DOHH2 (cell line): ENCODE measurements around the gene GHDC.

Experiments
- H3F3A ChIP-seq: fragments of 200-600 bp; sonication (generic), shearing (Covaris generic); 2 replicates; pipeline ENCODE4 v1.6.0; 2016; ENCODE audit warnings: antibody characterized with exemption, mild to moderate bottlenecking; ENCODE audit not compliant: control insufficient read depth, insufficient read depth
- H3K27ac ChIP-seq: fragments of 200-600 bp; sonication (generic); 2 replicates; pipeline ENCODE4 v1.5.1; 2014; ENCODE audit warnings: low read depth, mild to moderate bottlenecking, low read length, moderate library complexity
- H3K27me3 ChIP-seq: fragments of 200-600 bp; sonication (generic); 2 replicates; pipeline ENCODE4 v1.6.1; 2014; ENCODE audit warnings: mild to moderate bottlenecking, low read length, mixed read lengths; ENCODE audit not compliant: control insufficient read depth
- H3K36me3 ChIP-seq: fragments of 200-600 bp; sonication (generic); 2 replicates; pipeline ENCODE4 v1.6.1; 2014; ENCODE audit warnings: mild to moderate bottlenecking, low read length, moderate library complexity, mixed read lengths; ENCODE audit not compliant: control insufficient read depth
- H3K4me1 ChIP-seq: fragments of 200-600 bp; sonication (generic); 2 replicates; pipeline ENCODE4 v1.6.1; 2014; ENCODE audit warnings: mild to moderate bottlenecking, low read length, mixed read lengths; ENCODE audit not compliant: control insufficient read depth
- H3K4me2 ChIP-seq: fragments of 200-600 bp; sonication (generic); 2 replicates; pipeline ENCODE4 v1.6.0; 2014; ENCODE audit warnings: mild to moderate bottlenecking, low read length, moderate library complexity
- H3K4me3 ChIP-seq: fragments of 200-600 bp; sonication (generic); 2 replicates; pipeline ENCODE4 v1.5.1; 2014; ENCODE audit warnings: mild to moderate bottlenecking, low read length, mixed read lengths
- H3K79me2 ChIP-seq: fragments of 200-600 bp; sonication (generic); 2 replicates; pipeline ENCODE4 v1.6.1; 2014; ENCODE audit warnings: mild to moderate bottlenecking, low read length, mixed read lengths; ENCODE audit not compliant: control insufficient read depth
- H3K9me2 ChIP-seq: fragments of 200-600 bp; sonication (generic); replicated peaks from 2 replicates; pipeline ENCODE4 v1.6.1; 2014; ENCODE audit warnings: mild to moderate bottlenecking, low read length, mixed read lengths; ENCODE audit not compliant: control insufficient read depth
- H3K9me3 ChIP-seq: fragments of 200-600 bp; sonication (generic); 2 replicates; pipeline ENCODE4 v1.6.1; 2014; ENCODE audit warnings: antibody characterized with exemption, low read length, mixed read lengths; ENCODE audit not compliant: control insufficient read depth, insufficient read depth
- H4K20me1 ChIP-seq: fragments of 200-600 bp; sonication (generic); 2 replicates; pipeline ENCODE4 v1.6.0; 2014; ENCODE audit warnings: low read depth, mild to moderate bottlenecking, antibody characterized with exemption, low read length, moderate library complexity; ENCODE audit not compliant: control insufficient read depth, insufficient read depth
- EZH2phosphoT487 ChIP-seq: fragments of 200-600 bp; sonication (generic); IDR thresholded peaks from 2 replicates; pipeline ENCODE4 v1.6.1; 2017; ENCODE audit warnings: borderline replicate concordance, mild to moderate bottlenecking, antibody characterized with exemption, low read length, moderate library complexity, mixed read lengths
- TF ChIP-seq, protein P1 (sequence below): fragments of 200-600 bp; sonication (generic); IDR thresholded peaks from one replicate; pipeline ENCODE4 v1.5.1; 2014; ENCODE audit warnings: antibody characterized with exemption, mild to moderate bottlenecking, low read depth, low read length; ENCODE audit not compliant: poor library complexity, severe bottlenecking

GHDC gene

DNA sequence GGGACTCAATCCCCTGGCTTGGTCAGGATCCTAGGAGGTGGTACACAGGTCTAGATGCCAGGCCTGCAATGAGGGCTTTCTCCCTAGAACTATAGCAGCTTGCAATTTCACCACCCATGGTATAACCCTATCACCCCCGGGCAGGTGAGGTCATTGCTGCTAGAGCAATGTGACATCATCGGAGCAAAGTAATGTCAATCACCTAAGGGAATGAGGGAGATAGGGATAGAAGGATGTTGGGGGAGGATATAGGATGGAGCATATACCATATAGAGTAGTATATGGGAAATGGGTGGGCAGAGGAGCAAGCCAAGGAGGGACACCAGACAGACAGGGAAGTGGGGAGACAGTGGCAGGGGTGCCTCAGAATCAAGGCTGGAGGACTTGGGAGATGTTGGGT is 16.6 kb downstream of the GHDC start:
- H3K27ac ChIP-seq = no peak overlapping the region
- H3K4me2 ChIP-seq = no peak overlapping the region
- TF ChIP-seq, protein P1, sequence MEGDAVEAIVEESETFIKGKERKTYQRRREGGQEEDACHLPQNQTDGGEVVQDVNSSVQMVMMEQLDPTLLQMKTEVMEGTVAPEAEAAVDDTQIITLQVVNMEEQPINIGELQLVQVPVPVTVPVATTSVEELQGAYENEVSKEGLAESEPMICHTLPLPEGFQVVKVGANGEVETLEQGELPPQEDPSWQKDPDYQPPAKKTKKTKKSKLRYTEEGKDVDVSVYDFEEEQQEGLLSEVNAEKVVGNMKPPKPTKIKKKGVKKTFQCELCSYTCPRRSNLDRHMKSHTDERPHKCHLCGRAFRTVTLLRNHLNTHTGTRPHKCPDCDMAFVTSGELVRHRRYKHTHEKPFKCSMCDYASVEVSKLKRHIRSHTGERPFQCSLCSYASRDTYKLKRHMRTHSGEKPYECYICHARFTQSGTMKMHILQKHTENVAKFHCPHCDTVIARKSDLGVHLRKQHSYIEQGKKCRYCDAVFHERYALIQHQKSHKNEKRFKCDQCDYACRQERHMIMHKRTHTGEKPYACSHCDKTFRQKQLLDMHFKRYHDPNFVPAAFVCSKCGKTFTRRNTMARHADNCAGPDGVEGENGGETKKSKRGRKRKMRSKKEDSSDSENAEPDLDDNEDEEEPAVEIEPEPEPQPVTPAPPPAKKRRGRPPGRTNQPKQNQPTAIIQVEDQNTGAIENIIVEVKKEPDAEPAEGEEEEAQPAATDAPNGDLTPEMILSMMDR = no peak
- no peak for TF ChIP-seq EZH2phosphoT487
- peaks cover 40% of the 10 kb centered on the region for H3K4me1 ChIP-seq
- H3K4me3 ChIP-seq = no peak overlapping the region
- H3K27me3 ChIP-seq = peaks cover 19% of the 10 kb centered on the region
- H3F3A ChIP-seq = peaks cover 8% of the 10 kb centered on the region; the same call in 1 of the 2 replicates
- no peaks in the 10 kb centered on the region for H3K9me3 ChIP-seq
- no peaks in the 10 kb centered on the region for H3K9me2 ChIP-seq
- H4K20me1 ChIP-seq = no peaks in the 10 kb centered on the region
- H3K36me3 ChIP-seq = no peaks in the 10 kb centered on the region
- no peaks in the 10 kb centered on the region for H3K79me2 ChIP-seq

DNA sequence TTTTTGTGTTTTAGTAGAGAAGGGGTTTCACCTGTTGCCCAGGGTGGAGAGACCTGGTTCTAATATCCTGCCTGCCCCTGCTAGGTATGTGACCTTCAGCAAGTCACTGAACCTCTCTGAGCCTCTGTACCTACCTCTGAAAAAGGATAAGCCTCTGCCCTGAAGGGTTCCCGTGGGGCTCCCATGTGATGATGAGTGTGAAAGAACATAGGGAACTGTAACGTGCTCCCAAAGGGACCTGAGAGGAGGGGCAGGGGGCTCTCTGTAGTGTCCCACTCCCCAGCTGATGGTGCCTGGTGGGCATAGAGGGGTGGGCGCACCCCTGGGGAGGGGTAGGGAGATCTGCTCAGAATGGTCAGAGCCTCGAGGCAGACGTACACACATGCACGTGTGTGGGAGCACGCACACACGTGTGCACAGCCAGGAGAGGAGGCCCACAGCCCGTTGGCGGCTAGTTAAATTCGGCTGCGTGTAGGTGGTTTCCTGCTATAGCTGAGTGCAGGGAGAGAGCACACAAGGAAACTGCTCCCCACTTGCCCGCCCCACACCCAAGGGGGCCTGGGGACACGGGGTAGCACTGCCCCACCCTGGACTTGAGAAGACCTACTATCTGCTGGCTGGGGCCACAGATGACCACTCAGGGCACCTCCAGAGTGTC is 20.0 kb downstream of the GHDC start:
- Histone ChIP-seq H3F3A (peaks cover 2% of the 10 kb centered on the region; the same call in 1 of the 2 replicates), H3K4me1 (peaks cover 14% of the 10 kb centered on the region), H3K9me3 (no peaks in the 10 kb centered on the region), H3K36me3 (no peaks in the 10 kb centered on the region), H3K27ac (no peak overlapping the region), H3K27me3 (peaks cover 3% of the 10 kb centered on the region; the same call in 1 of the 2 replicates), H3K79me2 (no peaks in the 10 kb centered on the region), H3K4me2 (no peak overlapping the region), H3K4me3 (no peak overlapping the region), H3K9me2 (no peaks in the 10 kb centered on the region), H4K20me1 (no peaks in the 10 kb centered on the region)
- no peak for TF ChIP-seq EZH2phosphoT487
- TF ChIP-seq, protein P1 = no peak

DNA sequence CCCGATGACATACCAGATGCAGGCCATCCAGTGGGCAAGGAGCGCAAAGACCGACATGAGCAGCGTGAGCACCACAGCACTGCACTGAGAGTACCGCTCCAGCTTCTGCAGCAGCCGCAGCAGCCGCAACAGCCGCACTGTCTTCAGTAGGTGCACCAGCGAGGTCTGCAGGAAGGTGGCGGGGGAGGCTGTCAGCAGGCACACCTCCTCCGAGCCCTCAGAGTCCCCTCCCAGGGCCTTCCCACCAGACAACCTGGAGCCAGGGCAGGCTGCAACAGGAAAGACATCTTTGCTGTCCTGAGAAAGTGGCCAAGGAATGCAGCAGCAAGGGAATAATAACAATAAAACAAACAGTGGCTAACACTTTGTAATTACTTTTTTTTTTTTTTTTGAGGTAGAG is 22.5 kb downstream of the GHDC start:
- no peaks in the 10 kb centered on the region for H3K27me3 ChIP-seq
- no peaks in the 10 kb centered on the region for H3K9me3 ChIP-seq
- no peak overlapping the region for H3K4me3 ChIP-seq
- no peaks in the 10 kb centered on the region for H3K4me1 ChIP-seq
- no peak for TF ChIP-seq EZH2phosphoT487
- TF ChIP-seq, protein P1 = no peak
- no peak overlapping the region for H3K27ac ChIP-seq
- no peak overlapping the region for H3K4me2 ChIP-seq
- no peaks in the 10 kb centered on the region for H3K36me3 ChIP-seq
- H4K20me1 ChIP-seq = no peaks in the 10 kb centered on the region
- H3K79me2 ChIP-seq = no peaks in the 10 kb centered on the region
- no peaks in the 10 kb centered on the region for H3K9me2 ChIP-seq
- H3F3A ChIP-seq = no peaks in the 10 kb centered on the region
